Karpas-422 (cell line): ENCODE data around the gene PUS7. TPM values are rescaled to one million over a fixed set of nuclear protein-coding genes. Genes with fewer than 3 reads are reported as not detected.

ENCODE experiments used
- DNase-seq: peaks from one replicate; pipeline ENCODE4 v3.0.0-alpha.2; 2015
- H2AFZ ChIP-seq: fragments of 200-600 bp; sonication (generic); 2 replicates; pipeline ENCODE4 v1.6.1; 2014; ENCODE audit warnings: antibody characterized with exemption, low read length, mixed read lengths
- H3K27ac ChIP-seq: fragments of 200-600 bp; sonication (generic); 2 replicates; pipeline ENCODE4 v1.5.1; 2014; ENCODE audit warnings: mild to moderate bottlenecking, low read length, moderate library complexity
- H3K27me3 ChIP-seq: fragments of 200-600 bp; sonication (generic); 2 replicates; pipeline ENCODE4 v1.6.1; 2014; ENCODE audit warnings: low read length, mixed read lengths
- H3K36me3 ChIP-seq: fragments of 200-600 bp; sonication (generic); 2 replicates; pipeline ENCODE4 v1.6.1; 2014; ENCODE audit warnings: low read length, mixed read lengths; ENCODE audit not compliant: insufficient read depth
- H3K4me1 ChIP-seq: fragments of 200-600 bp; sonication (generic); 2 replicates; pipeline ENCODE4 v1.6.1; 2014; ENCODE audit warnings: mild to moderate bottlenecking, low read length, mixed read lengths
- H3K4me2 ChIP-seq: fragments of 200-600 bp; sonication (generic); 2 replicates; pipeline ENCODE4 v1.6.1; 2014; ENCODE audit warnings: low read length, low read depth, mild to moderate bottlenecking; ENCODE audit not compliant: poor library complexity, severe bottlenecking
- H3K4me3 ChIP-seq: fragments of 200-600 bp; sonication (generic); 2 replicates; pipeline ENCODE4 v1.5.1; 2014; ENCODE audit warnings: mild to moderate bottlenecking, antibody characterized with exemption, low read length, mixed read lengths
- H3K79me2 ChIP-seq: fragments of 200-600 bp; sonication (generic); 2 replicates; pipeline ENCODE4 v1.6.1; 2014; ENCODE audit warnings: mild to moderate bottlenecking, low read length, mixed read lengths
- H3K9ac ChIP-seq: fragments of 200-600 bp; sonication (generic); 2 replicates; pipeline ENCODE4 v1.6.0; 2014; ENCODE audit warnings: low read length
- H3K9me2 ChIP-seq: fragments of 200-600 bp; sonication (generic), shearing (Covaris generic); replicated peaks from 2 replicates; pipeline ENCODE4 v1.6.0; 2014; ENCODE audit warnings: mild to moderate bottlenecking, low read length, moderate library complexity; ENCODE audit not compliant: insufficient read depth
- H3K9me3 ChIP-seq: fragments of 300-700, 200-600 bp; sonication (generic); 2 replicates; pipeline ENCODE4 v1.6.1; 2014; ENCODE audit warnings: low read length, mixed read lengths
- H4K20me1 ChIP-seq: fragments of 200-600 bp; sonication (generic); 2 replicates; pipeline ENCODE4 v1.6.1; 2014; ENCODE audit warnings: mild to moderate bottlenecking, antibody characterized with exemption, low read length, low read depth; ENCODE audit not compliant: insufficient read depth
- total RNA-seq: library from RNA; depleted of rRNA; stranded (reverse); fragments of >200 nt; shearing (Covaris generic); gene quantifications from 2 replicates; pipeline ENCODE4 v1.2.3, GENCODE V29; 2014; ENCODE audit warnings: low replicate concordance

Gene PUS7
- total RNA-seq, 1 experiment from 2014 or later: 22.0 TPM

GRCh38 chr7:105470846-105471245, 51.2 kb downstream of the PUS7 start:
- peaks cover 11% of the 10 kb centered on the region; the same call in 1 of the 2 replicates for H3K36me3 ChIP-seq
- H3K9me3 ChIP-seq: no peaks in the 10 kb centered on the region
- H3K4me2 ChIP-seq: no peak overlapping the region
- no peaks in the 10 kb centered on the region for H3K79me2 ChIP-seq
- H3K27ac ChIP-seq: no peak overlapping the region
- no peak overlapping the region for H3K9ac ChIP-seq
- no peaks in the 10 kb centered on the region for H3K9me2 ChIP-seq
- no peaks in the 10 kb centered on the region for H3K4me1 ChIP-seq
- H3K4me3 ChIP-seq: no peak overlapping the region
- no peaks in the 10 kb centered on the region for H3K27me3 ChIP-seq
- no peaks in the 10 kb centered on the region for H4K20me1 ChIP-seq
- no peak overlapping the region for H2AFZ ChIP-seq
- DNase-seq: no peak

- H3K27me3 ChIP-seq: no peaks in the 10 kb centered on the region
Observed at GRCh38 chr7:105470090-105470489, 52.0 kb downstream of the PUS7 start.

GRCh38 chr7:105462765-105463420, 59.2 kb downstream of the PUS7 start:
- H3K9me3 ChIP-seq: no peaks in the 10 kb centered on the region
- no peaks in the 10 kb centered on the region for H3K9me2 ChIP-seq
- H2AFZ ChIP-seq: no peak overlapping the region
- H3K4me3 ChIP-seq: no peak overlapping the region
- H3K27ac ChIP-seq: no peak overlapping the region
- no peaks in the 10 kb centered on the region for H3K4me1 ChIP-seq
- H3K36me3 ChIP-seq: peaks cover 9% of the 10 kb centered on the region
- H3K27me3 ChIP-seq: no peaks in the 10 kb centered on the region
- no peak overlapping the region for H3K4me2 ChIP-seq
- H4K20me1 ChIP-seq: no peaks in the 10 kb centered on the region
- no peaks in the 10 kb centered on the region for H3K79me2 ChIP-seq
- no peak overlapping the region for H3K9ac ChIP-seq
- no peak for DNase-seq

More at GRCh38 chr7:105470090-105470489, 52.0 kb downstream of the PUS7 start:
- H3K9me2 ChIP-seq: no peaks in the 10 kb centered on the region
- H3K4me3 ChIP-seq: no peak overlapping the region
- H3K79me2 ChIP-seq: no peaks in the 10 kb centered on the region
- H3K27ac ChIP-seq: no peak overlapping the region
- H3K36me3 ChIP-seq: peaks cover 13% of the 10 kb centered on the region; the same call in 1 of the 2 replicates
- DNase-seq: no peak
- H3K4me2 ChIP-seq: no peak overlapping the region
- H3K4me1 ChIP-seq: no peaks in the 10 kb centered on the region
- no peak overlapping the region for H3K9ac ChIP-seq
- H2AFZ ChIP-seq: no peak overlapping the region
- H3K9me3 ChIP-seq: no peaks in the 10 kb centered on the region
- H4K20me1 ChIP-seq: no peaks in the 10 kb centered on the region

- Histone ChIP-seq H3K9me3 (no peaks in the 10 kb centered on the region), H3K9ac (no peak overlapping the region), H3K27me3 (no peaks in the 10 kb centered on the region), H3K79me2 (no peaks in the 10 kb centered on the region), H3K4me3 (no peak overlapping the region), H2AFZ (no peak overlapping the region), H3K36me3 (peaks cover 17% of the 10 kb centered on the region), H3K27ac (no peak overlapping the region), H3K4me1 (no peaks in the 10 kb centered on the region), H3K4me2 (no peak overlapping the region), H3K9me2 (no peaks in the 10 kb centered on the region), H4K20me1 (no peaks in the 10 kb centered on the region)
- no peak for DNase-seq
Observed at GRCh38 chr7:105461518-105461917, 60.6 kb downstream of the PUS7 start.

GRCh38 chr7:105457619-105458225, 64.3 kb downstream of the PUS7 start:
- H3K4me1 ChIP-seq: no peaks in the 10 kb centered on the region
- H3K9me3 ChIP-seq: no peaks in the 10 kb centered on the region
- no peaks in the 10 kb centered on the region for H4K20me1 ChIP-seq
- H3K9me2 ChIP-seq: no peaks in the 10 kb centered on the region
- H3K27me3 ChIP-seq: no peaks in the 10 kb centered on the region
- no peak overlapping the region for H3K4me3 ChIP-seq
- no peak overlapping the region for H2AFZ ChIP-seq
- H3K79me2 ChIP-seq: no peaks in the 10 kb centered on the region
- no peak overlapping the region for H3K4me2 ChIP-seq
- H3K27ac ChIP-seq: no peak overlapping the region
- no peak for DNase-seq
- H3K9ac ChIP-seq: no peak overlapping the region
- H3K36me3 ChIP-seq: peaks cover 14% of the 10 kb centered on the region

GRCh38 chr7:105454921-105455320, 67.2 kb downstream of the PUS7 start:
- H3K4me1 ChIP-seq: no peaks in the 10 kb centered on the region
- H3K4me3 ChIP-seq: no peak overlapping the region
- H3K27ac ChIP-seq: no peak overlapping the region
- no peaks in the 10 kb centered on the region for H3K27me3 ChIP-seq
- no peaks in the 10 kb centered on the region for H4K20me1 ChIP-seq
- H3K9ac ChIP-seq: no peak overlapping the region
- peaks cover 8% of the 10 kb centered on the region for H3K36me3 ChIP-seq
- H3K9me3 ChIP-seq: no peaks in the 10 kb centered on the region
- H3K9me2 ChIP-seq: no peaks in the 10 kb centered on the region
- no peak for DNase-seq
- H3K4me2 ChIP-seq: no peak overlapping the region
- H3K79me2 ChIP-seq: no peaks in the 10 kb centered on the region
- H2AFZ ChIP-seq: no peak overlapping the region

GRCh38 chr7:105454095-105454747, 67.8 kb downstream of the PUS7 start:
- DNase-seq: no peak
- no peaks in the 10 kb centered on the region for H3K9me3 ChIP-seq
- no peak overlapping the region for H3K27ac ChIP-seq
- no peaks in the 10 kb centered on the region for H3K79me2 ChIP-seq
- no peak overlapping the region for H3K4me3 ChIP-seq
- no peaks in the 10 kb centered on the region for H4K20me1 ChIP-seq
- no peak overlapping the region for H2AFZ ChIP-seq
- no peak overlapping the region for H3K9ac ChIP-seq
- H3K4me2 ChIP-seq: no peak overlapping the region
- no peaks in the 10 kb centered on the region for H3K27me3 ChIP-seq
- H3K9me2 ChIP-seq: no peaks in the 10 kb centered on the region
- peaks cover 8% of the 10 kb centered on the region for H3K36me3 ChIP-seq
- no peaks in the 10 kb centered on the region for H3K4me1 ChIP-seq

- Histone ChIP-seq H3K4me2 (no peak overlapping the region), H3K9me2 (no peaks in the 10 kb centered on the region), H3K27ac (no peak overlapping the region), H3K9ac (no peak overlapping the region), H3K79me2 (no peaks in the 10 kb centered on the region), H2AFZ (no peak overlapping the region), H3K9me3 (no peaks in the 10 kb centered on the region), H4K20me1 (no peaks in the 10 kb centered on the region), H3K4me3 (no peak overlapping the region), H3K27me3 (no peaks in the 10 kb centered on the region), H3K4me1 (no peaks in the 10 kb centered on the region), H3K36me3 (peaks cover 2% of the 10 kb centered on the region)
- DNase-seq: no peak
Observed at GRCh38 chr7:105452085-105452484, 70.0 kb downstream of the PUS7 start.
